Activated CD4-positive, alpha-beta memory T cell treated with anti-CD3 and anti-CD28 coated beads, Interleukin-2, amount 10 ng/mL, durations not matched to agents 7 days and 5 days (primary cell): ENCODE data around the gene DNM2. TPM values are rescaled to one million over a fixed set of nuclear protein-coding genes. Genes with fewer than 3 reads are reported as not detected.
A peak's percentile ranks its signal among the peaks of the same experiment; 100 is the strongest.

ENCODE experiments used
- CTCF ChIA-PET: fragments of 350-600 bp; sonication (Branson Sonifier 250); formaldehyde crosslinking; loops from one replicate; lab custom pipeline; 2021; ENCODE audit warnings: antibody characterized with exemption, inconsistent platforms; lab: Charles Lee
- POLR2A ChIA-PET: fragments of 350-600 bp; sonication (Branson Sonifier 250); formaldehyde crosslinking; loops from one replicate; lab custom pipeline; 2021; ENCODE audit warnings: antibody characterized with exemption; lab: Charles Lee
- DNase-seq: peaks from one replicate; pipeline ENCODE4 v3.0.0-alpha.2; 2020
- H3K27ac Mint-ChIP-seq: one replicate; pipeline ENCODE4 v1.8.0; 2021; ENCODE audit warnings: mild to moderate bottlenecking, mixed read lengths
- H3K27me3 Mint-ChIP-seq: one replicate; pipeline ENCODE4 v1.8.0; 2021; ENCODE audit warnings: mixed read lengths
- H3K36me3 Mint-ChIP-seq: one replicate; pipeline ENCODE4 v1.8.0; 2021; ENCODE audit warnings: low read depth, mixed read lengths
- H3K4me1 Mint-ChIP-seq: one replicate; pipeline ENCODE4 v1.8.0; 2021; ENCODE audit warnings: mixed read lengths
- H3K4me3 Mint-ChIP-seq: one replicate; pipeline ENCODE4 v1.8.0; 2021; ENCODE audit warnings: mild to moderate bottlenecking, mixed read lengths
- H3K9me3 Mint-ChIP-seq: one replicate; pipeline ENCODE4 v1.8.0; 2021; ENCODE audit warnings: mixed read lengths
- total RNA-seq, 2 experiments: library from RNA; stranded (reverse); gene quantifications; one replicate each; pipeline ENCODE4 v1.2.3, GENCODE V29; 2021

The DNM2 gene
- total RNA-seq, 2 experiments from 2014 or later = 277 to 288 TPM

- peaks cover 10% of the 10 kb centered on the region for H3K36me3 Mint-ChIP-seq
- H3K4me1 Mint-ChIP-seq = peaks cover 32% of the 10 kb centered on the region
These were observed 874 bp upstream of the DNM2 start for GRCh38 chr19:10717054-10717355.

GRCh38 chr19:10718205-10719196, 622 bp downstream of the DNM2 start:
- peaks cover 14% of the 10 kb centered on the region for H3K36me3 Mint-ChIP-seq
- no peaks in the 10 kb centered on the region for H3K9me3 Mint-ChIP-seq
- ChIA-PET POLR2A (interaction anchor here (0.7 to 4.1 kb wide), 31 partner anchors 9 to 375 kb away, joined by 3 to 32 read pairs (median 5); partner anchors contain the start of genes QTRT1 and TMED1), CTCF (interaction anchor here (0.6 to 4.9 kb wide), 38 partner anchors 10 to 339 kb away, joined by 3 to 138 read pairs (median 5); partner anchors contain the start of genes QTRT1, TMED1 and TYK2)
- H3K27ac Mint-ChIP-seq = peak overlapping the region; percentile 86
- DNase-seq = peak; percentile 64
- H3K4me1 Mint-ChIP-seq = peaks cover 37% of the 10 kb centered on the region
- H3K27me3 Mint-ChIP-seq = no peaks in the 10 kb centered on the region
- peak overlapping the region; percentile 99 for H3K4me3 Mint-ChIP-seq

More at GRCh38 chr19:10717054-10717355, 874 bp upstream of the DNM2 start:
- CTCF ChIA-PET = interaction anchor here (0.5 to 4.9 kb wide), 36 partner anchors 8 to 224 kb away, joined by 3 to 138 read pairs (median 6); partner anchors contain the start of genes QTRT1 and TMED1
- Mint-ChIP-seq H3K9me3 (no peaks in the 10 kb centered on the region), H3K27me3 (no peaks in the 10 kb centered on the region), H3K27ac (peak overlapping the region; percentile 80), H3K4me3 (peak overlapping the region; percentile 99)
- POLR2A ChIA-PET = interaction anchor here (0.9 to 4.1 kb wide), 17 partner anchors 11 to 156 kb away, joined by 3 to 32 read pairs (median 7); partner anchors contain the start of genes QTRT1 and TMED1
- no peak for DNase-seq

- H3K27me3 Mint-ChIP-seq = no peaks in the 10 kb centered on the region
- peak overlapping the region; percentile 86 for H3K27ac Mint-ChIP-seq
- peak overlapping the region; percentile 99 for H3K4me3 Mint-ChIP-seq
- ChIA-PET POLR2A (interaction anchor here (0.7 to 4.1 kb wide), 11 partner anchors 12 to 142 kb away, joined by 3 to 32 read pairs (median 12); partner anchors contain the start of genes QTRT1 and TMED1), CTCF (interaction anchor here (0.7 to 4.9 kb wide), 6 partner anchors 12 to 145 kb away, joined by 3 to 138 read pairs (median 14); partner anchors contain the start of gene TMED1)
- peaks cover 38% of the 10 kb centered on the region for H3K4me1 Mint-ChIP-seq
- H3K36me3 Mint-ChIP-seq = peaks cover 17% of the 10 kb centered on the region
- no peaks in the 10 kb centered on the region for H3K9me3 Mint-ChIP-seq
- peak; percentile 22 for DNase-seq
These were observed 1.6 kb downstream of the DNM2 start for GRCh38 chr19:10719466-10719961.

GRCh38 chr19:10720607-10721125, 2.8 kb downstream of the DNM2 start:
- DNase-seq = no peak
- Mint-ChIP-seq H3K4me1 (peaks cover 42% of the 10 kb centered on the region), H3K36me3 (peaks cover 25% of the 10 kb centered on the region), H3K27ac (no peak overlapping the region), H3K27me3 (no peaks in the 10 kb centered on the region), H3K9me3 (no peaks in the 10 kb centered on the region), H3K4me3 (no peak overlapping the region)
- ChIA-PET POLR2A (interaction anchor here (3.2 kb wide), 1 partner anchor 42 kb away, joined by 16 read pairs; no protein-coding TSS in a partner anchor), CTCF (interaction anchor here (4.9 kb wide), 1 partner anchor 144 kb away, joined by 138 read pairs; no protein-coding TSS in a partner anchor)

GRCh38 chr19:10723591-10723990, 5.7 kb downstream of the DNM2 start:
- Mint-ChIP-seq H3K27ac (no peak overlapping the region), H3K9me3 (no peaks in the 10 kb centered on the region), H3K4me1 (peaks cover 50% of the 10 kb centered on the region), H3K4me3 (no peak overlapping the region), H3K27me3 (no peaks in the 10 kb centered on the region), H3K36me3 (peaks cover 44% of the 10 kb centered on the region)
- POLR2A ChIA-PET = no interaction called here
- CTCF ChIA-PET = interaction anchor here (1.2 kb wide), 1 partner anchor 135 kb away, joined by 7 read pairs; no protein-coding TSS in a partner anchor
- DNase-seq = no peak

- Mint-ChIP-seq H3K4me3 (no peak overlapping the region), H3K36me3 (peaks cover 42% of the 10 kb centered on the region), H3K4me1 (peaks cover 52% of the 10 kb centered on the region), H3K9me3 (no peaks in the 10 kb centered on the region), H3K27me3 (no peaks in the 10 kb centered on the region), H3K27ac (no peak overlapping the region)
- DNase-seq = no peak
- ChIA-PET POLR2A (no interaction called here), CTCF (interaction anchor here (0.5 kb wide), 1 partner anchor 134 kb away, joined by 3 read pairs; no protein-coding TSS in a partner anchor)
These were observed 6.7 kb downstream of the DNM2 start for GRCh38 chr19:10724573-10725071.

GRCh38 chr19:10725415-10725814, 7.5 kb downstream of the DNM2 start:
- ChIA-PET CTCF (no interaction called here), POLR2A (no interaction called here)
- DNase-seq = no peak
- Mint-ChIP-seq H3K27me3 (no peaks in the 10 kb centered on the region), H3K9me3 (no peaks in the 10 kb centered on the region), H3K4me1 (peaks cover 53% of the 10 kb centered on the region), H3K27ac (no peak overlapping the region), H3K36me3 (peaks cover 43% of the 10 kb centered on the region), H3K4me3 (no peak overlapping the region)

- H3K4me3 Mint-ChIP-seq = no peak overlapping the region
- ChIA-PET CTCF (no interaction called here), POLR2A (no interaction called here)
- DNase-seq = no peak
- no peak overlapping the region for H3K27ac Mint-ChIP-seq
- H3K27me3 Mint-ChIP-seq = no peaks in the 10 kb centered on the region
- H3K4me1 Mint-ChIP-seq = peaks cover 54% of the 10 kb centered on the region
- H3K9me3 Mint-ChIP-seq = no peaks in the 10 kb centered on the region
- peaks cover 46% of the 10 kb centered on the region for H3K36me3 Mint-ChIP-seq
These were observed 8.4 kb downstream of the DNM2 start for GRCh38 chr19:10726268-10726667.

GRCh38 chr19:10727685-10728201, 9.9 kb downstream of the DNM2 start:
- ChIA-PET CTCF (interaction anchor here (0.8 kb wide), 1 partner anchor 81 kb away, joined by 4 read pairs; no protein-coding TSS in a partner anchor), POLR2A (interaction anchor here (1.1 to 1.4 kb wide), 2 partner anchors 10 to 31 kb away, joined by 4 read pairs; partner anchors contain the start of gene DNM2)
- Mint-ChIP-seq H3K4me3 (no peak overlapping the region), H3K27me3 (no peaks in the 10 kb centered on the region), H3K9me3 (no peaks in the 10 kb centered on the region), H3K36me3 (peaks cover 48% of the 10 kb centered on the region), H3K27ac (no peak overlapping the region), H3K4me1 (peaks cover 56% of the 10 kb centered on the region)
- no peak for DNase-seq

- no peaks in the 10 kb centered on the region for H3K9me3 Mint-ChIP-seq
- H3K4me1 Mint-ChIP-seq = peaks cover 54% of the 10 kb centered on the region
- peak overlapping the region; percentile 52 for H3K27ac Mint-ChIP-seq
- H3K4me3 Mint-ChIP-seq = no peak overlapping the region
- CTCF ChIA-PET = no interaction called here
- POLR2A ChIA-PET = no interaction called here
- DNase-seq = no peak
- no peaks in the 10 kb centered on the region for H3K27me3 Mint-ChIP-seq
- peaks cover 39% of the 10 kb centered on the region for H3K36me3 Mint-ChIP-seq
These were observed 11.5 kb downstream of the DNM2 start for GRCh38 chr19:10729411-10729810.

GRCh38 chr19:10730932-10731331, 13.1 kb downstream of the DNM2 start:
- Mint-ChIP-seq H3K4me3 (no peak overlapping the region), H3K36me3 (peaks cover 42% of the 10 kb centered on the region), H3K9me3 (no peaks in the 10 kb centered on the region), H3K27me3 (no peaks in the 10 kb centered on the region), H3K4me1 (peaks cover 52% of the 10 kb centered on the region), H3K27ac (peak overlapping the region; percentile 82)
- CTCF ChIA-PET = interaction anchor here (0.8 to 1.8 kb wide), 5 partner anchors 12 to 31 kb away, joined by 3 to 16 read pairs (median 4); partner anchors contain the start of gene DNM2
- POLR2A ChIA-PET = interaction anchor here (0.6 to 1.6 kb wide), 7 partner anchors 13 to 129 kb away, joined by 3 to 14 read pairs (median 3); partner anchors contain the start of genes DNM2 and QTRT1
- DNase-seq = no peak

GRCh38 chr19:10735741-10736140, 17.9 kb downstream of the DNM2 start:
- Mint-ChIP-seq H3K4me3 (no peak overlapping the region), H3K4me1 (peaks cover 38% of the 10 kb centered on the region), H3K27ac (no peak overlapping the region), H3K27me3 (no peaks in the 10 kb centered on the region), H3K9me3 (peaks cover 12% of the 10 kb centered on the region), H3K36me3 (peaks cover 48% of the 10 kb centered on the region)
- DNase-seq = no peak
- POLR2A ChIA-PET = interaction anchor here (1.3 kb wide), 1 partner anchor 18 kb away, joined by 5 read pairs; the partner anchor contains the start of gene DNM2
- CTCF ChIA-PET = interaction anchor here (0.6 kb wide), 1 partner anchor 132 kb away, joined by 4 read pairs; no protein-coding TSS in a partner anchor
